Upper lobe of left lung (tissue), 6 donors: ENCODE data around the gene TSPOAP1. TPM values are rescaled to one million over a fixed set of nuclear protein-coding genes. Genes with fewer than 3 reads are reported as not detected.
A peak's percentile ranks its signal among the peaks of the same experiment; 100 is the strongest.

Experiments
- ATAC-seq, 2 donors: fragments of 200-7000 bp; cut with Tn5 transposase; one replicate each; pipeline ENCODE4 v1.9.1; 2022; ENCODE audit warnings: mild to moderate bottlenecking in 2 of 2, moderate library complexity in 2 of 2; ENCODE audit not compliant: low FRiP score in 2 of 2
- DNase-seq, 2 donors: peaks; one replicate each; pipeline ENCODE4 v3.0.0-alpha.2; 2019 to 2020
- H3K27ac ChIP-seq, 4 donors: fragments of 200-600 bp; sonication (generic); one replicate each; pipeline ENCODE4 v1.5.1; 2016 to 2019
- H3K27me3 ChIP-seq, 4 donors: fragments of 200-600 bp; sonication (generic); one replicate each; pipeline ENCODE4 v1.5.1; 2017 to 2019
- H3K36me3 ChIP-seq, 4 donors: fragments of 200-600 bp; sonication (generic); one replicate each; pipeline ENCODE4 v1.5.1; 2016 to 2019
- H3K4me1 ChIP-seq, 4 donors: fragments of 200-600 bp; sonication (generic); one replicate each; pipeline ENCODE4 v1.5.1; 2018 to 2019
- H3K4me3 ChIP-seq, 4 donors: fragments of 200-600 bp; sonication (generic); one replicate each; pipeline ENCODE4 v1.5.1; 2017 to 2019; ENCODE audit warnings: mild to moderate bottlenecking in 2 of 4, moderate library complexity in 1 of 4
- H3K9me3 ChIP-seq, 4 donors: fragments of 200-600 bp; sonication (generic); one replicate each; pipeline ENCODE4 v1.5.1; 2018 to 2019
- CTCF ChIP-seq, 6 experiments: fragments of 450-650 bp in 4 of 6; fragments of 200-600 bp in 2 of 6; sonication (generic) in 2 of 6; IDR thresholded peaks; one replicate each; pipeline ENCODE4 v1.5.1; 2016 to 2019; ENCODE audit warnings: antibody characterized with exemption in 6 of 6
- EP300 ChIP-seq, 4 donors: sonication (generic); formaldehyde crosslinking; IDR thresholded peaks; one replicate each; pipeline ENCODE4 v1.5.1; 2017; ENCODE audit warnings: antibody characterized with exemption in 4 of 4, control low read depth in 2 of 4
- POLR2A ChIP-seq, 4 donors: fragments of 450-650 bp; IDR thresholded peaks; one replicate each; pipeline ENCODE4 v1.5.1; 2016 to 2017; ENCODE audit warnings: antibody characterized with exemption in 4 of 4, mild to moderate bottlenecking in 2 of 4
- POLR2AphosphoS5 ChIP-seq, 2 donors: sonication (generic); formaldehyde crosslinking; IDR thresholded peaks; one replicate each; pipeline ENCODE4 v1.5.1; 2017; ENCODE audit warnings: antibody characterized with exemption in 2 of 2
- WGBS, 2 donors: methylation state at CpG; one replicate each; pipeline ENCODE4 v1.1.5; 2017 to 2018; 5-methylcytosine and 5-hydroxymethylcytosine counted together
- total RNA-seq, 6 donors: library from RNA; depleted of rRNA in 4 of 6; stranded (reverse); fragments of >200 nt in 4 of 6; gene quantifications; one replicate each; pipeline versions ENCODE4 v1.1.0 to v1.2.1, GENCODE V29; 2016 to 2021
- donor health status: DM: no; HTN: no; CAD: no; lungs with moderate emphysema.
- donor health status: DM: no; HTN: yes; CAD: no; lungs with severe emphysema.

Gene TSPOAP1
- total RNA-seq, 6 donors from 2014 or later: 14.0 to 50.3 (median 24.1) TPM

GRCh38 chr17:58263773-58264172 lies 64.8 kb downstream of the TSPOAP1 start:
- no peak for TF ChIP-seq POLR2A (IDR thresholded peaks at IDR 0.05)
- TF ChIP-seq POLR2AphosphoS5 (IDR thresholded peaks at IDR 0.05): no peak
- TF ChIP-seq CTCF (IDR thresholded peaks at IDR 0.05): no peak
- TF ChIP-seq EP300 (IDR thresholded peaks at IDR 0.05): no peak
- no peaks in the 10 kb centered on the region for H3K27me3 ChIP-seq
- no peak overlapping the region for H3K4me3 ChIP-seq
- H3K4me1 ChIP-seq: no peaks in the 10 kb centered on the region
- no peak overlapping the region for H3K27ac ChIP-seq
- 55 to 65% methylated on average over 1 of the region's 1 CpG for WGBS, 2 donors
- ATAC-seq (no peak), DNase-seq (no peak)
- H3K36me3 ChIP-seq: no peaks in the 10 kb centered on the region
- H3K9me3 ChIP-seq: no peaks in the 10 kb centered on the region

- no peak overlapping the region for H3K4me3 ChIP-seq
- TF ChIP-seq POLR2A (IDR thresholded peaks at IDR 0.05) (no peak), CTCF (IDR thresholded peaks at IDR 0.05) (no peak), POLR2AphosphoS5 (IDR thresholded peaks at IDR 0.05) (no peak), EP300 (IDR thresholded peaks at IDR 0.05) (no peak)
- no peak overlapping the region for H3K27ac ChIP-seq
- H3K4me1 ChIP-seq: no peaks in the 10 kb centered on the region
- no peaks in the 10 kb centered on the region for H3K9me3 ChIP-seq
- H3K27me3 ChIP-seq: no peaks in the 10 kb centered on the region
- DNase-seq: no peak
- WGBS, 2 donors: 81 to 89% methylated on average over 11 of the region's 11 CpGs
- no peaks in the 10 kb centered on the region for H3K36me3 ChIP-seq
- ATAC-seq: no peak
Measured at GRCh38 chr17:58262149-58262548, 66.4 kb downstream of the TSPOAP1 start.

- TF ChIP-seq POLR2AphosphoS5 (IDR thresholded peaks at IDR 0.05) (no peak), EP300 (IDR thresholded peaks at IDR 0.05) (no peak), POLR2A (IDR thresholded peaks at IDR 0.05) (no peak), CTCF (IDR thresholded peaks at IDR 0.05) (no peak)
- no peak for DNase-seq
- Histone ChIP-seq H3K4me3 (no peak overlapping the region), H3K9me3 (no peaks in the 10 kb centered on the region), H3K27ac (no peak overlapping the region), H3K27me3 (no peaks in the 10 kb centered on the region), H3K4me1 (peaks cover 1 to 2% (median 1%) of the 10 kb centered on the region in 4 donors), H3K36me3 (no peaks in the 10 kb centered on the region)
- no peak for ATAC-seq
- 33 to 35% methylated on average over 5 to 8 of the region's 8 CpGs for WGBS, 2 donors
Measured at GRCh38 chr17:58254803-58255202, 73.8 kb downstream of the TSPOAP1 start.

- DNase-seq: no peak
- TF ChIP-seq POLR2A (IDR thresholded peaks at IDR 0.05) (no peak), EP300 (IDR thresholded peaks at IDR 0.05) (no peak), CTCF (IDR thresholded peaks at IDR 0.05) (no peak), POLR2AphosphoS5 (IDR thresholded peaks at IDR 0.05) (no peak)
- Histone ChIP-seq H3K9me3 (no peaks in the 10 kb centered on the region), H3K27ac (no peak overlapping the region), H3K4me1 (peaks cover 10 to 13% (median 11%) of the 10 kb centered on the region in 4 donors), H3K36me3 (no peaks in the 10 kb centered on the region), H3K27me3 (peaks cover 0 to 4% (median 1%) of the 10 kb centered on the region in 4 donors), H3K4me3 (no peak overlapping the region)
- 79 to 91% methylated on average over 3 of the region's 3 CpGs for WGBS, 2 donors
- no peak for ATAC-seq
Measured at GRCh38 chr17:58253082-58253481, 75.5 kb downstream of the TSPOAP1 start.

GRCh38 chr17:58252141-58252540 lies 76.5 kb downstream of the TSPOAP1 start:
- WGBS, 2 donors: 57 to 69% methylated on average over 7 to 8 of the region's 9 CpGs
- no peak overlapping the region for H3K27ac ChIP-seq
- peaks cover 10 to 13% (median 11%) of the 10 kb centered on the region in 4 donors for H3K4me1 ChIP-seq
- no peaks in the 10 kb centered on the region for H3K36me3 ChIP-seq
- H3K9me3 ChIP-seq: no peaks in the 10 kb centered on the region
- TF ChIP-seq EP300 (IDR thresholded peaks at IDR 0.05): no peak
- TF ChIP-seq POLR2AphosphoS5 (IDR thresholded peaks at IDR 0.05): no peak
- no peak for TF ChIP-seq POLR2A (IDR thresholded peaks at IDR 0.05)
- no peak for TF ChIP-seq CTCF (IDR thresholded peaks at IDR 0.05)
- no peak overlapping the region for H3K4me3 ChIP-seq
- H3K27me3 ChIP-seq: peaks cover 0 to 4% (median 1%) of the 10 kb centered on the region in 4 donors
- DNase-seq: peak in 1 of 2 donors; percentile 43
- ATAC-seq: no peak
